Liver (tissue), 9 donors: Measurements from ENCODE around the gene DZIP3. TPM values are rescaled to one million over a fixed set of nuclear protein-coding genes. Genes with fewer than 3 reads are reported as not detected.

Source experiments
- DNase-seq: peaks from one replicate; pipeline ENCODE4 v3.0.0-alpha.2; 2017; ENCODE audit warnings: low spot score
- H3K27ac ChIP-seq, 2 donors: one replicate each; pipeline ENCODE4 v1.7.0; 2013; ENCODE audit warnings: inconsistent platforms in 2 of 2, low read length in 2 of 2, control low read depth in 1 of 2, low read depth in 1 of 2, mild to moderate bottlenecking in 1 of 2
- H3K27me3 ChIP-seq, 4 donors: one replicate each; pipeline versions ENCODE4 v1.6.1 to v1.7.0; 2013; ENCODE audit warnings: low read length in 3 of 4, inconsistent platforms in 1 of 4, mild to moderate bottlenecking in 1 of 4, moderate library complexity in 1 of 4; ENCODE audit not compliant: control insufficient read depth in 4 of 4, insufficient read depth in 4 of 4
- H3K36me3 ChIP-seq, 4 donors: one replicate each; pipeline versions ENCODE4 v1.6.1 to v1.7.0; 2013; ENCODE audit warnings: low read length in 3 of 4, mild to moderate bottlenecking in 3 of 4, low read depth in 1 of 4, moderate library complexity in 1 of 4; ENCODE audit not compliant: control insufficient read depth in 4 of 4, insufficient read depth in 3 of 4
- H3K4me1 ChIP-seq, 4 donors: one replicate each; pipeline versions ENCODE4 v1.6.1 to v1.7.0; 2013; ENCODE audit warnings: low read length in 3 of 4, mild to moderate bottlenecking in 3 of 4, moderate library complexity in 1 of 4; ENCODE audit not compliant: control insufficient read depth in 4 of 4, insufficient read depth in 4 of 4
- H3K4me3 ChIP-seq, 3 donors: one replicate each; pipeline versions ENCODE4 v1.6.1 to v1.7.0; 2013; ENCODE audit warnings: low read length in 3 of 3, control low read depth in 1 of 3, low read depth in 1 of 3, mild to moderate bottlenecking in 1 of 3
- H3K9ac ChIP-seq, 2 donors: one replicate each; pipeline ENCODE4 v1.7.0; 2013; ENCODE audit warnings: low read length in 2 of 2, mild to moderate bottlenecking in 2 of 2, moderate library complexity in 2 of 2, control low read depth in 1 of 2, low read depth in 1 of 2
- H3K9me3 ChIP-seq, 4 donors: one replicate each; pipeline versions ENCODE4 v1.6.1 to v1.7.0; 2013; ENCODE audit warnings: low read length in 3 of 4; ENCODE audit not compliant: control insufficient read depth in 4 of 4
- ATF3 ChIP-seq: IDR thresholded peaks from 2 replicates; pipeline ENCODE4 v1.6.1; 2016; ENCODE audit warnings: antibody characterized with exemption
- EGR1 ChIP-seq, 2 donors: IDR thresholded peaks; 2 replicates each; pipeline ENCODE4 v1.6.1; 2016 to 2018; ENCODE audit warnings: antibody characterized with exemption in 2 of 2, low read depth in 2 of 2
- GABPA ChIP-seq, 2 donors: IDR thresholded peaks in 1 of 2; conservative IDR thresholded peaks in 1 of 2; 2 replicates each; pipeline ENCODE4 v1.6.1; 2016; ENCODE audit warnings: antibody characterized with exemption in 2 of 2, mild to moderate bottlenecking in 1 of 2, moderate library complexity in 1 of 2
- HNF4A ChIP-seq, 2 donors: conservative IDR thresholded peaks; 2 replicates each; pipeline ENCODE4 v1.6.1; 2016; ENCODE audit warnings: antibody characterized with exemption in 2 of 2, mild to moderate bottlenecking in 2 of 2
- HNF4G ChIP-seq: IDR thresholded peaks from 2 replicates; pipeline ENCODE4 v1.6.1; 2016; ENCODE audit warnings: antibody characterized with exemption
- JUND ChIP-seq, 2 donors: IDR thresholded peaks; 2 replicates each; pipeline ENCODE4 v1.6.1; 2016; ENCODE audit warnings: antibody characterized with exemption in 2 of 2
- NR2F2 ChIP-seq: IDR thresholded peaks from 2 replicates; pipeline ENCODE4 v1.6.1; 2016; ENCODE audit warnings: antibody characterized with exemption
- RAD21 ChIP-seq, 2 donors: IDR thresholded peaks; 2 replicates each; pipeline ENCODE4 v1.6.1; 2016; ENCODE audit warnings: antibody characterized with exemption in 2 of 2, mild to moderate bottlenecking in 2 of 2
- REST ChIP-seq: IDR thresholded peaks from 2 replicates; pipeline ENCODE4 v1.6.1; 2016; ENCODE audit warnings: antibody characterized with exemption, mild to moderate bottlenecking
- SP1 ChIP-seq: IDR thresholded peaks from 2 replicates; pipeline ENCODE4 v1.6.1; 2018; ENCODE audit warnings: antibody characterized with exemption, mild to moderate bottlenecking
- TAF1 ChIP-seq: conservative IDR thresholded peaks from 2 replicates; pipeline ENCODE4 v1.6.1; 2016; ENCODE audit warnings: antibody characterized with exemption, mild to moderate bottlenecking
- YY1 ChIP-seq: IDR thresholded peaks from 2 replicates; pipeline ENCODE4 v1.6.1; 2016; ENCODE audit warnings: antibody characterized with exemption, mild to moderate bottlenecking
- WGBS: extraction: QIAGEN DNeasy Blood & Tissue Kit; methylation state at CpG from one replicate; pipeline ENCODE4 v1.1.7; 2013; 5-methylcytosine and 5-hydroxymethylcytosine counted together
- polyA plus RNA-seq, 2 donors: library from polyadenylated mRNA; stranded (reverse) in 1 of 2; unstranded in 1 of 2; fragments of 200-250 nt in 1 of 2; fragments of >200 nt in 1 of 2; fragmentation: Nextera tagmentation in 1 of 2; extraction: Ambion mirVana in 1 of 2; gene quantifications; one replicate each; pipeline versions ENCODE4 v1.2.1 to v1.2.3, GENCODE V29; 2013 to 2015
- total RNA-seq, 2 donors: library from RNA; depleted of rRNA; stranded (reverse); fragments of >200 nt; gene quantifications; one replicate each; pipeline ENCODE4 v1.2.3, GENCODE V29; 2014
- TF ChIP-seq, protein P1 (sequence below): fragments of 150-350 bp; IDR thresholded peaks from 2 replicates; pipeline ENCODE4 v1.5.1; 2017; ENCODE audit warnings: improper control_type of control experiment, low read depth, low read length; ENCODE audit not compliant: missing input control
- TF ChIP-seq, protein P2 (sequence below): IDR thresholded peaks from 2 replicates; pipeline ENCODE4 v1.6.1; 2016; ENCODE audit warnings: antibody characterized with exemption
- donor health status: healthy.
- donor health status: healthy.
- donor health status: healthy.
- donor health status: healthy.
- donor health status: healthy.

Gene DZIP3
- total and polyA plus RNA-seq, 4 donors: 1.0 to 13.9 (median 2.7) TPM

GRCh38 chr3:108566599-108566998 is 22.9 kb upstream of the DZIP3 start:
- no peak for TF ChIP-seq RAD21 (IDR thresholded peaks at IDR 0.05)
- TF ChIP-seq JUND (IDR thresholded peaks at IDR 0.05): no peak
- TF ChIP-seq, protein P1, sequence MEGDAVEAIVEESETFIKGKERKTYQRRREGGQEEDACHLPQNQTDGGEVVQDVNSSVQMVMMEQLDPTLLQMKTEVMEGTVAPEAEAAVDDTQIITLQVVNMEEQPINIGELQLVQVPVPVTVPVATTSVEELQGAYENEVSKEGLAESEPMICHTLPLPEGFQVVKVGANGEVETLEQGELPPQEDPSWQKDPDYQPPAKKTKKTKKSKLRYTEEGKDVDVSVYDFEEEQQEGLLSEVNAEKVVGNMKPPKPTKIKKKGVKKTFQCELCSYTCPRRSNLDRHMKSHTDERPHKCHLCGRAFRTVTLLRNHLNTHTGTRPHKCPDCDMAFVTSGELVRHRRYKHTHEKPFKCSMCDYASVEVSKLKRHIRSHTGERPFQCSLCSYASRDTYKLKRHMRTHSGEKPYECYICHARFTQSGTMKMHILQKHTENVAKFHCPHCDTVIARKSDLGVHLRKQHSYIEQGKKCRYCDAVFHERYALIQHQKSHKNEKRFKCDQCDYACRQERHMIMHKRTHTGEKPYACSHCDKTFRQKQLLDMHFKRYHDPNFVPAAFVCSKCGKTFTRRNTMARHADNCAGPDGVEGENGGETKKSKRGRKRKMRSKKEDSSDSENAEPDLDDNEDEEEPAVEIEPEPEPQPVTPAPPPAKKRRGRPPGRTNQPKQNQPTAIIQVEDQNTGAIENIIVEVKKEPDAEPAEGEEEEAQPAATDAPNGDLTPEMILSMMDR: no peak
- TF ChIP-seq TAF1: no peak
- no peak for TF ChIP-seq YY1
- no peak overlapping the region for H3K4me3 ChIP-seq
- H3K27me3 ChIP-seq: no peaks in the 10 kb centered on the region
- no peaks in the 10 kb centered on the region for H3K36me3 ChIP-seq
- H3K9ac ChIP-seq: no peak overlapping the region
- peaks cover 0 to 2% (median 0%) of the 10 kb centered on the region in 4 donors for H3K4me1 ChIP-seq
- H3K9me3 ChIP-seq: no peaks in the 10 kb centered on the region
- no peak for DNase-seq
- H3K27ac ChIP-seq: no peak overlapping the region
- WGBS: 96% methylated on average over 1 of the region's 1 CpG

DNA sequence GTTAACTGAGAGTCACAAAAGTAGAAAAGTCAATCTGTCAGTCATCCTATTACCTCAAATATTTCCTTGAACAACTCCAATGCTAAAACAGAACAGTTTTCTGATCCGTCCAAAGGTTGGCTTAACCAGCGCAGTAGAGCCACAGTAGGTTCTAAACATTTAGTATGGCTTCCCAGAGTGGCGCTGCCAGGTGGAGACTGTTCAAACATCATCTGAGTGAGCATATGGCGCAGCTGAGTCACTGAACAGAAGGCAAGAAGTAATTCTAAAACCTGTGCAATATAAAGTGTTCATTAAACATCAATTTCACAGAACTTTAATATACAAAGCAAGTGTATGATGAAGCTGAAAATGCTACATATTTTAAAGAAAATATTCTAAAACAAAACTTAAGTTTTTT is 20.2 kb upstream of the DZIP3 start:
- Histone ChIP-seq H3K4me3 (no peak overlapping the region), H3K9ac (no peak overlapping the region), H3K27me3 (no peaks in the 10 kb centered on the region), H3K27ac (no peak overlapping the region), H3K9me3 (no peaks in the 10 kb centered on the region), H3K36me3 (peaks cover 0 to 3% (median 0%) of the 10 kb centered on the region in 4 donors), H3K4me1 (no peaks in the 10 kb centered on the region)
- WGBS: 98% methylated on average over 4 of the region's 4 CpGs
- no peak for DNase-seq
- TF ChIP-seq YY1 (no peak), REST (no peak), GABPA (IDR thresholded peaks at IDR 0.05 in 1 of 2, conservative IDR thresholded peaks at IDR 0.05 in 1 of 2) (no peak), ATF3 (no peak), SP1 (no peak), HNF4G (no peak), NR2F2 (no peak), EGR1 (IDR thresholded peaks at IDR 0.05; ENCODE audit: low read depth in 2 of 2) (no peak), HNF4A (conservative IDR thresholded peaks at IDR 0.05) (no peak)
- TF ChIP-seq, protein P2, sequence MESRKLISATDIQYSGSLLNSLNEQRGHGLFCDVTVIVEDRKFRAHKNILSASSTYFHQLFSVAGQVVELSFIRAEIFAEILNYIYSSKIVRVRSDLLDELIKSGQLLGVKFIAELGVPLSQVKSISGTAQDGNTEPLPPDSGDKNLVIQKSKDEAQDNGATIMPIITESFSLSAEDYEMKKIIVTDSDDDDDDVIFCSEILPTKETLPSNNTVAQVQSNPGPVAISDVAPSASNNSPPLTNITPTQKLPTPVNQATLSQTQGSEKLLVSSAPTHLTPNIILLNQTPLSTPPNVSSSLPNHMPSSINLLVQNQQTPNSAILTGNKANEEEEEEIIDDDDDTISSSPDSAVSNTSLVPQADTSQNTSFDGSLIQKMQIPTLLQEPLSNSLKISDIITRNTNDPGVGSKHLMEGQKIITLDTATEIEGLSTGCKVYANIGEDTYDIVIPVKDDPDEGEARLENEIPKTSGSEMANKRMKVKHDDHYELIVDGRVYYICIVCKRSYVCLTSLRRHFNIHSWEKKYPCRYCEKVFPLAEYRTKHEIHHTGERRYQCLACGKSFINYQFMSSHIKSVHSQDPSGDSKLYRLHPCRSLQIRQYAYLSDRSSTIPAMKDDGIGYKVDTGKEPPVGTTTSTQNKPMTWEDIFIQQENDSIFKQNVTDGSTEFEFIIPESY: no peak
